Common myeloid progenitor, CD34-positive (primary cell): ENCODE results near the gene GRN.

Source experiments
- CTCF ChIA-PET: fragments of 350-600 bp; sonication (Branson Sonifier 250); formaldehyde crosslinking; loops from one replicate; lab custom pipeline; 2021; ENCODE audit warnings: antibody characterized with exemption; lab: Charles Lee
- POLR2A ChIA-PET: fragments of 350-600 bp; sonication (Branson Sonifier 250); formaldehyde crosslinking; loops from one replicate; lab custom pipeline; 2021; ENCODE audit warnings: antibody characterized with exemption; lab: Charles Lee
- DNase-seq, 3 donors: peaks; one replicate each; pipeline versions ENCODE4 v3.0.0 to v3.0.0-alpha.2; 2013
- H3K27ac ChIP-seq, 2 experiments: 1 replicate in 1 of 2; 2 replicates in 1 of 2; pipeline ENCODE4 v1.7.0; 2013; ENCODE audit warnings: inconsistent platforms in 2 of 2, low read length in 2 of 2, mild to moderate bottlenecking in 2 of 2, low read depth in 1 of 2, moderate library complexity in 1 of 2; ENCODE audit not compliant: severe bottlenecking in 2 of 2, insufficient read depth in 1 of 2, poor library complexity in 1 of 2
- H3K27me3 ChIP-seq, 5 experiments: replicated peaks in 2 of 5; 1 replicate in 3 of 5; 2 replicates in 2 of 5; pipeline versions ENCODE4 v1.6.1 to v1.7.0; 2013; ENCODE audit warnings: low read length in 4 of 5, mild to moderate bottlenecking in 2 of 5, moderate library complexity in 2 of 5, inconsistent platforms in 1 of 5; ENCODE audit not compliant: insufficient read depth in 5 of 5, control insufficient read depth in 4 of 5
- H3K36me3 ChIP-seq, 4 experiments: 1 replicate in 2 of 4; 2 replicates in 2 of 4; pipeline versions ENCODE4 v1.6.1 to v1.7.0; 2013; ENCODE audit warnings: low read length in 3 of 4, control low read depth in 1 of 4, mild to moderate bottlenecking in 1 of 4; ENCODE audit not compliant: control insufficient read depth in 4 of 4, insufficient read depth in 4 of 4
- H3K4me1 ChIP-seq, 4 experiments: 1 replicate in 3 of 4; 2 replicates in 1 of 4; pipeline versions ENCODE4 v1.6.1 to v1.7.1; 2013; ENCODE audit warnings: low read length in 3 of 4, mild to moderate bottlenecking in 3 of 4, control low read depth in 1 of 4, inconsistent platforms in 1 of 4, moderate library complexity in 1 of 4; ENCODE audit not compliant: control insufficient read depth in 4 of 4, insufficient read depth in 4 of 4; ENCODE audit errors: control extremely low read depth in 1 of 4
- H3K4me3 ChIP-seq, 7 experiments: 1 replicate in 4 of 7; 2 replicates in 3 of 7; pipeline versions ENCODE4 v1.5.1 to v1.7.0; 2013; ENCODE audit warnings: mild to moderate bottlenecking in 7 of 7, low read length in 6 of 7, moderate library complexity in 6 of 7, inconsistent platforms in 2 of 7, low read depth in 2 of 7, control low read depth in 1 of 7; ENCODE audit not compliant: insufficient read depth in 4 of 7, control insufficient read depth in 1 of 7; ENCODE audit errors: extremely low read depth in 1 of 7
- H3K9me3 ChIP-seq, 5 experiments: 1 replicate in 4 of 5; 2 replicates in 1 of 5; pipeline versions ENCODE4 v1.6.1 to v1.7.1; 2013; ENCODE audit warnings: low read length in 4 of 5, mild to moderate bottlenecking in 2 of 5, inconsistent platforms in 1 of 5, low read depth in 1 of 5, moderate library complexity in 1 of 5; ENCODE audit not compliant: control insufficient read depth in 4 of 5, insufficient read depth in 2 of 5; ENCODE audit errors: control extremely low read depth in 1 of 5
- WGBS: methylation state at CpG from one replicate; pipeline ENCODE4 v1.1.5; 2013; ENCODE audit not compliant: insufficient coverage; 5-methylcytosine and 5-hydroxymethylcytosine counted together

Gene GRN

GRCh38 chr17:44380767-44381166 is 35.7 kb downstream of the GRN start:
- ChIA-PET CTCF (interaction anchor here (1.0 to 2.2 kb wide), 8 partner anchors 9 to 170 kb away, joined by 3 to 5 read pairs (median 4); partner anchors contain the start of genes FAM171A2 and ITGA2B), POLR2A (interaction anchor here (0.8 kb wide), 1 partner anchor 257 kb away, joined by 3 read pairs; the partner anchor contains the start of gene HDAC5)
- Histone ChIP-seq H3K36me3 (peaks cover 0 to 2% (median 0%) of the 10 kb centered on the region in 4 experiments), H3K27ac (no peak overlapping the region), H3K9me3 (no peaks in the 10 kb centered on the region), H3K4me1 (peaks cover 0 to 17% (median 10%) of the 10 kb centered on the region in 4 experiments), H3K27me3 (peaks cover 0 to 3% (median 0%) of the 10 kb centered on the region in 5 experiments), H3K4me3 (no peak overlapping the region)
- 95% methylated on average over 8 of the region's 9 CpGs for WGBS
- no peak for DNase-seq

- Histone ChIP-seq H3K27me3 (peaks cover 0 to 3% (median 0%) of the 10 kb centered on the region in 5 experiments), H3K4me1 (peaks cover 5 to 28% (median 16%) of the 10 kb centered on the region in 4 experiments), H3K4me3 (no peak overlapping the region), H3K27ac (no peak overlapping the region), H3K36me3 (peaks cover 0 to 2% (median 0%) of the 10 kb centered on the region in 4 experiments), H3K9me3 (no peaks in the 10 kb centered on the region)
- DNase-seq = no peak
- 90% methylated on average over 4 of the region's 4 CpGs for WGBS
- POLR2A ChIA-PET = no interaction called here
- CTCF ChIA-PET = interaction anchor here (1.2 kb wide), 1 partner anchor 12 kb away, joined by 3 read pairs; no protein-coding TSS in a partner anchor
Measured at GRCh38 chr17:44381810-44382305, 36.8 kb downstream of the GRN start.

GRCh38 chr17:44382917-44383316 is 37.8 kb downstream of the GRN start:
- Histone ChIP-seq H3K36me3 (peaks cover 0 to 2% (median 0%) of the 10 kb centered on the region in 4 experiments), H3K4me1 (peaks cover 5 to 30% (median 18%) of the 10 kb centered on the region in 4 experiments), H3K4me3 (no peak overlapping the region), H3K9me3 (no peaks in the 10 kb centered on the region), H3K27me3 (peaks cover 0 to 3% (median 0%) of the 10 kb centered on the region in 5 experiments), H3K27ac (no peak overlapping the region)
- no peak for DNase-seq
- CTCF ChIA-PET = no interaction called here
- POLR2A ChIA-PET = no interaction called here
- WGBS = 97% methylated on average over 4 of the region's 6 CpGs

GRCh38 chr17:44383363-44383762 is 38.3 kb downstream of the GRN start:
- WGBS = 100% methylated on average over 10 of the region's 15 CpGs
- Histone ChIP-seq H3K27me3 (peaks cover 0 to 3% (median 0%) of the 10 kb centered on the region in 5 experiments), H3K4me3 (no peak overlapping the region), H3K27ac (no peak overlapping the region), H3K4me1 (peaks cover 5 to 35% (median 21%) of the 10 kb centered on the region in 4 experiments), H3K9me3 (no peaks in the 10 kb centered on the region), H3K36me3 (peaks cover 0 to 2% (median 0%) of the 10 kb centered on the region in 4 experiments)
- CTCF ChIA-PET = interaction anchor here (9.0 kb wide), 1 partner anchor 15 kb away, joined by 76 read pairs; no protein-coding TSS in a partner anchor
- POLR2A ChIA-PET = interaction anchor here (0.6 kb wide), 1 partner anchor 139 kb away, joined by 4 read pairs; no protein-coding TSS in a partner anchor
- no peak for DNase-seq

GRCh38 chr17:44383861-44384260 is 38.8 kb downstream of the GRN start:
- Histone ChIP-seq H3K4me3 (no peak overlapping the region), H3K27me3 (peaks cover 0 to 3% (median 0%) of the 10 kb centered on the region in 5 experiments), H3K4me1 (peaks cover 5 to 37% (median 21%) of the 10 kb centered on the region in 4 experiments), H3K9me3 (no peaks in the 10 kb centered on the region), H3K27ac (no peak overlapping the region), H3K36me3 (peaks cover 0 to 2% (median 0%) of the 10 kb centered on the region in 4 experiments)
- WGBS = over 99% methylated on average over 11 of the region's 16 CpGs
- CTCF ChIA-PET = interaction anchor here (9.0 kb wide), 1 partner anchor 15 kb away, joined by 76 read pairs; no protein-coding TSS in a partner anchor
- POLR2A ChIA-PET = interaction anchor here (0.6 kb wide), 1 partner anchor 138 kb away, joined by 4 read pairs; no protein-coding TSS in a partner anchor
- no peak for DNase-seq

- no peak for DNase-seq
- WGBS = 83% methylated on average over 29 of the region's 29 CpGs
- Histone ChIP-seq H3K36me3 (peaks cover 0 to 2% (median 0%) of the 10 kb centered on the region in 4 experiments), H3K27me3 (peaks cover 0 to 3% (median 0%) of the 10 kb centered on the region in 5 experiments), H3K4me1 (peaks cover 5 to 42% (median 26%) of the 10 kb centered on the region in 4 experiments), H3K4me3 (peak overlapping the region in 2 of 7 experiments; percentile 81 to 83), H3K9me3 (no peaks in the 10 kb centered on the region), H3K27ac (no peak overlapping the region)
- POLR2A ChIA-PET = interaction anchor here (1.0 kb wide), 1 partner anchor 14 kb away, joined by 3 read pairs; no protein-coding TSS in a partner anchor
- CTCF ChIA-PET = interaction anchor here (1.4 to 9.0 kb wide), 3 partner anchors 9 to 14 kb away, joined by 5 to 76 read pairs (median 19); no protein-coding TSS in a partner anchor
Measured at GRCh38 chr17:44384281-44384822, 39.2 kb downstream of the GRN start.
